Endothelial cell of umbilical vein (primary cell): ENCODE measurements around the gene DENND4C. TPM values are rescaled to one million over a fixed set of nuclear protein-coding genes. Genes with fewer than 3 reads are reported as not detected.

Experiments used
- BruUV-seq: library from RNA; stranded (reverse); fragments of 400-500 nt; replicated peaks from 2 replicates; lab custom pipeline; 2021; lab: Mats Ljungman, UMichigan
- CTCF ChIA-PET: fragments of 300-600, 350-600 bp; sonication (Branson Sonifier 250); formaldehyde crosslinking; loops from one replicate; lab custom pipeline; 2021; ENCODE audit warnings: antibody characterized with exemption, inconsistent platforms; lab: Charles Lee
- POLR2A ChIA-PET: fragments of 300-600, 350-600 bp; sonication (Branson Sonifier 250); formaldehyde crosslinking; loops from one replicate; lab custom pipeline; 2021; ENCODE audit warnings: antibody characterized with exemption, inconsistent platforms; lab: Charles Lee
- DNase-seq: peaks from one replicate; pipeline ENCODE4 v3.0.0-alpha.2; 2011; ENCODE audit warnings: low read depth, low spot score
- FAIRE-seq: peaks from 2 replicates; lab custom pipeline; 2011; peaks lifted over from hg19 to GRCh38; lab: Jason Lieb, UNC
- H2AFZ ChIP-seq: 2 replicates; pipeline ENCODE4 v1.6.0; 2012; ENCODE audit warnings: low read depth, low read length, control low read depth, inconsistent platforms
- H3K27ac ChIP-seq: 2 replicates; pipeline ENCODE4 v1.5.1; 2011; ENCODE audit warnings: low read depth, mild to moderate bottlenecking, control low read depth, low read length, moderate library complexity; ENCODE audit not compliant: insufficient read depth
- H3K27me3 ChIP-seq, 2 experiments: 2 replicates each; pipeline versions ENCODE4 v1.6.0 to v1.6.1; 2011; ENCODE audit warnings: low read length in 2 of 2, mixed read lengths in 1 of 2; ENCODE audit not compliant: control insufficient read depth in 2 of 2, insufficient read depth in 2 of 2
- H3K36me3 ChIP-seq, 2 experiments: 2 replicates in 1 of 2; 3 replicates in 1 of 2; pipeline ENCODE4 v1.5.1; 2011; ENCODE audit warnings: low read length in 2 of 2, mild to moderate bottlenecking in 1 of 2, moderate library complexity in 1 of 2; ENCODE audit not compliant: control insufficient read depth in 2 of 2, insufficient read depth in 2 of 2; ENCODE audit errors: extremely low read depth in 1 of 2
- H3K4me1 ChIP-seq: 3 replicates; pipeline ENCODE4 v1.5.1; 2011; ENCODE audit warnings: mild to moderate bottlenecking, low read length; ENCODE audit not compliant: control insufficient read depth, insufficient read depth; ENCODE audit errors: extremely low read depth
- H3K4me2 ChIP-seq: 2 replicates; pipeline ENCODE4 v1.6.1; 2011; ENCODE audit warnings: low read length, control low read depth, mixed read lengths; ENCODE audit not compliant: insufficient read depth
- H3K4me3 ChIP-seq, 3 experiments: fragments of 200-600 bp in 1 of 3; sonication (generic), shearing (Covaris generic) in 1 of 3; replicated peaks in 1 of 3; 2 replicates each; pipeline ENCODE4 v1.5.1; 2011 to 2016; ENCODE audit warnings: control low read depth in 3 of 3, low read length in 3 of 3, mild to moderate bottlenecking in 2 of 3, inconsistent platforms in 1 of 3, low read depth in 1 of 3, moderate library complexity in 1 of 3; ENCODE audit not compliant: insufficient read depth in 1 of 3
- H3K79me2 ChIP-seq: 2 replicates; pipeline ENCODE4 v1.6.0; 2012; ENCODE audit warnings: low read length, inconsistent platforms; ENCODE audit not compliant: control insufficient read depth, insufficient read depth
- H3K9ac ChIP-seq: replicated peaks from 2 replicates; pipeline ENCODE3; 2011; ENCODE audit warnings: low read length, control low read depth; ENCODE audit not compliant: insufficient read depth; ENCODE audit errors: extremely low read depth
- H3K9me1 ChIP-seq: replicated peaks from 3 replicates; pipeline ENCODE4 v1.6.0; 2011; ENCODE audit warnings: mild to moderate bottlenecking, low read length; ENCODE audit not compliant: control insufficient read depth, insufficient read depth; ENCODE audit errors: extremely low read depth
- H3K9me3 ChIP-seq: replicated peaks from 2 replicates; pipeline ENCODE4 v1.5.1; 2012; ENCODE audit warnings: low read length, inconsistent platforms; ENCODE audit not compliant: control insufficient read depth, insufficient read depth
- H4K20me1 ChIP-seq: replicated peaks from 2 replicates; pipeline ENCODE3; 2011; ENCODE audit warnings: mild to moderate bottlenecking, low read length; ENCODE audit not compliant: control insufficient read depth, insufficient read depth; ENCODE audit errors: extremely low read depth
- GATA2 ChIP-seq: IDR thresholded peaks from 2 replicates; pipeline ENCODE4 v1.7.0; 2011; ENCODE audit warnings: low read depth, mild to moderate bottlenecking, moderate library complexity, mixed read lengths, low read length; ENCODE audit not compliant: insufficient read length, insufficient read depth
- JUN ChIP-seq: IDR thresholded peaks from 2 replicates; pipeline ENCODE4 v1.6.1; 2011; ENCODE audit warnings: borderline replicate concordance, low read depth; ENCODE audit not compliant: insufficient read length, insufficient read depth
- POLR2A ChIP-seq: IDR thresholded peaks from 2 replicates; pipeline ENCODE4 v1.6.1; 2012; ENCODE audit warnings: low read depth, mild to moderate bottlenecking, control low read depth, low read length
- dilution Hi-C: fragments of 300-500 bp; cut with MboI; formaldehyde crosslinking; loops from one replicate; pipeline ENCODE4 v1.15.0; 2019; ENCODE audit warnings: low sequenced_read_pairs; ENCODE audit not compliant: extremely low pct_ligation_motif_present
- intact Hi-C: fragments of 100-400 bp; cut with micrococcal nuclease; formaldehyde crosslinking; loops from one replicate; pipeline ENCODE4 v1.10.0; 2022
- polyA plus RNA-seq, 4 experiments: library from polyadenylated mRNA; depleted of rRNA in 3 of 4; stranded (reverse) in 3 of 4; unstranded in 1 of 4; fragments of >200 nt; gene quantifications; 2 replicates each; pipeline versions ENCODE4 v1.2.1 to v1.2.3, GENCODE V29; 2011 to 2012; ENCODE audit warnings: missing spikeins in 1 of 4
- total RNA-seq: library from RNA; stranded (reverse); gene quantifications from 2 replicates; pipeline ENCODE4 v1.2.3, GENCODE V29; 2021
- TF ChIP-seq, protein P1 (sequence below), 2 donors: IDR thresholded peaks; 1 replicate in 1 of 2; 2 replicates in 1 of 2; pipeline ENCODE4 v1.5.1; 2011; ENCODE audit warnings: low read length in 2 of 2, mild to moderate bottlenecking in 2 of 2, moderate library complexity in 2 of 2, control low read depth in 1 of 2, inconsistent platforms in 1 of 2, low read depth in 1 of 2; ENCODE audit not compliant: insufficient read depth in 1 of 2; ENCODE audit errors: extremely low read depth in 1 of 2

The DENND4C gene
- total and polyA plus RNA-seq, 2 donors (not counting 3 experiments of a cell fraction or from before 2014, with no cell fraction given) = 9.6 to 36.8 TPM

DNA sequence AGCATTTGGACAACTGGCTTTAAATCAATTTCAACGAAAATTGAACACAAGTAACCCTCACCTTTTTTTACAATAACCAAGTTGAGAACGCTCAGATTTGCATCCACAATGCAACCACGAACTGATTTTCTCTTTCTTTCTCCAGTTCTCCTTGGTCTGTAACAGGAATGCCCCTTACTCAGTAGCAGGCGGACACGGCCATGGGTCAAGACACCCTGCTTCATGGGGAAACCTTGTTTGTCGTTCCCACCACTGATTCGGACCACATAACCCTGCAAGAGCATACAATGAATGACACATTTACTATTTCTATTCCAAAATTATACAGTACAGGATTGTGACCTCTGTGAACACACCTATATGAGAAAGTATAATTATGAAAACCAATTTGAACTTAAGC lies 148.2 kb downstream of the DENND4C start:
- peak overlapping the region; percentile 84 to 94 (median 93) for H3K4me3 ChIP-seq
- TF ChIP-seq GATA2 (no peak), POLR2A (no peak), JUN (no peak)
- no peak overlapping the region for H2AFZ ChIP-seq
- ChIA-PET CTCF (interaction anchor here (1.8 kb wide), 1 partner anchor 79 kb away, joined by 10 read pairs; no protein-coding TSS in a partner anchor), POLR2A (no interaction called here)
- FAIRE-seq (no peak), DNase-seq (peak; percentile 36)
- H3K4me1 ChIP-seq = peaks cover 37% of the 10 kb centered on the region
- peak overlapping the region; percentile 62 for H3K27ac ChIP-seq
- H4K20me1 ChIP-seq = peaks cover 9% of the 10 kb centered on the region
- H3K4me2 ChIP-seq = peak overlapping the region; percentile 97
- H3K9me3 ChIP-seq = no peaks in the 10 kb centered on the region
- dilution Hi-C loops = no loop called here
- H3K79me2 ChIP-seq = peaks cover 33% of the 10 kb centered on the region
- no peaks in the 10 kb centered on the region for H3K9me1 ChIP-seq
- peaks cover 12 to 34% of the 10 kb centered on the region in 2 experiments for H3K36me3 ChIP-seq
- no peaks in the 10 kb centered on the region for H3K27me3 ChIP-seq
- BruUV-seq = no TSS peak
- intact Hi-C loops = loop anchor here (5.0 kb wide), 1 partner anchor 261 kb away; no protein-coding TSS in a partner anchor
- H3K9ac ChIP-seq = peak overlapping the region; percentile 95

DNA sequence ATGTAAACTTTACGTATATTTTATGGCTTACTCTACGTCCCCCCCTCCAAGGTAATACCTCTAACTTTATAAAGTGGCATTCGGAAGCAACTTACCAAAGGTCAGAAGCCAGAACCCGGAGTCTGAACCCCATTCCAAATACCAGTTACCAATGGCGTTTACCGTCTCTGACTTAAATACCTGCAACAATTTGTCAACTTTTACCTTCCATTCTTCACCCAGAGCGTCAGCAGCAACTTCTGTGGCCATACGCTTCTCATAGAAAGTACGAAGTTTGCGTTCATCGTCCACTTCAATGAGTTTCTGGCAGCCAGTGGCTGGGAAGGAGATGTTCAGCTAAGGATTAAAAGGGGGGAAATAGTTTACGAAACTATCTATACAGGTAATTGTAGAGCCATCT lies 148.8 kb downstream of the DENND4C start:
- ChIA-PET CTCF (interaction anchor here (1.8 kb wide), 1 partner anchor 78 kb away, joined by 10 read pairs; no protein-coding TSS in a partner anchor), POLR2A (interaction anchor here (0.6 to 1.4 kb wide), 2 partner anchors 9 to 181 kb away, joined by 3 read pairs; no protein-coding TSS in a partner anchor)
- H3K9me1 ChIP-seq = no peaks in the 10 kb centered on the region
- no peaks in the 10 kb centered on the region for H3K9me3 ChIP-seq
- peaks cover 12 to 34% of the 10 kb centered on the region in 2 experiments for H3K36me3 ChIP-seq
- peaks cover 9% of the 10 kb centered on the region for H4K20me1 ChIP-seq
- no peak overlapping the region for H2AFZ ChIP-seq
- DNase-seq (no peak), FAIRE-seq (no peak)
- peaks cover 37% of the 10 kb centered on the region for H3K4me1 ChIP-seq
- H3K27ac ChIP-seq = peak overlapping the region; percentile 62
- peaks cover 33% of the 10 kb centered on the region for H3K79me2 ChIP-seq
- dilution Hi-C loops (no loop called here), intact Hi-C loops (loop anchor here (5.0 kb wide), 1 partner anchor 262 kb away; no protein-coding TSS in a partner anchor)
- TF ChIP-seq, protein P1, sequence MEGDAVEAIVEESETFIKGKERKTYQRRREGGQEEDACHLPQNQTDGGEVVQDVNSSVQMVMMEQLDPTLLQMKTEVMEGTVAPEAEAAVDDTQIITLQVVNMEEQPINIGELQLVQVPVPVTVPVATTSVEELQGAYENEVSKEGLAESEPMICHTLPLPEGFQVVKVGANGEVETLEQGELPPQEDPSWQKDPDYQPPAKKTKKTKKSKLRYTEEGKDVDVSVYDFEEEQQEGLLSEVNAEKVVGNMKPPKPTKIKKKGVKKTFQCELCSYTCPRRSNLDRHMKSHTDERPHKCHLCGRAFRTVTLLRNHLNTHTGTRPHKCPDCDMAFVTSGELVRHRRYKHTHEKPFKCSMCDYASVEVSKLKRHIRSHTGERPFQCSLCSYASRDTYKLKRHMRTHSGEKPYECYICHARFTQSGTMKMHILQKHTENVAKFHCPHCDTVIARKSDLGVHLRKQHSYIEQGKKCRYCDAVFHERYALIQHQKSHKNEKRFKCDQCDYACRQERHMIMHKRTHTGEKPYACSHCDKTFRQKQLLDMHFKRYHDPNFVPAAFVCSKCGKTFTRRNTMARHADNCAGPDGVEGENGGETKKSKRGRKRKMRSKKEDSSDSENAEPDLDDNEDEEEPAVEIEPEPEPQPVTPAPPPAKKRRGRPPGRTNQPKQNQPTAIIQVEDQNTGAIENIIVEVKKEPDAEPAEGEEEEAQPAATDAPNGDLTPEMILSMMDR (IDR thresholded peaks at IDR 0.05; ENCODE audit: extremely low read depth in 1 of 2, insufficient read depth in 1 of 2, low read depth in 1 of 2, low read length in 2 of 2) = no peak
- no peaks in the 10 kb centered on the region for H3K27me3 ChIP-seq
- BruUV-seq = no TSS peak
- H3K4me3 ChIP-seq = peak overlapping the region; percentile 84 to 94 (median 93)
- peak overlapping the region; percentile 95 for H3K9ac ChIP-seq
- H3K4me2 ChIP-seq = peak overlapping the region; percentile 97
